ENCODE measurements around the gene TGIF1.

Gene TGIF1

DNA sequence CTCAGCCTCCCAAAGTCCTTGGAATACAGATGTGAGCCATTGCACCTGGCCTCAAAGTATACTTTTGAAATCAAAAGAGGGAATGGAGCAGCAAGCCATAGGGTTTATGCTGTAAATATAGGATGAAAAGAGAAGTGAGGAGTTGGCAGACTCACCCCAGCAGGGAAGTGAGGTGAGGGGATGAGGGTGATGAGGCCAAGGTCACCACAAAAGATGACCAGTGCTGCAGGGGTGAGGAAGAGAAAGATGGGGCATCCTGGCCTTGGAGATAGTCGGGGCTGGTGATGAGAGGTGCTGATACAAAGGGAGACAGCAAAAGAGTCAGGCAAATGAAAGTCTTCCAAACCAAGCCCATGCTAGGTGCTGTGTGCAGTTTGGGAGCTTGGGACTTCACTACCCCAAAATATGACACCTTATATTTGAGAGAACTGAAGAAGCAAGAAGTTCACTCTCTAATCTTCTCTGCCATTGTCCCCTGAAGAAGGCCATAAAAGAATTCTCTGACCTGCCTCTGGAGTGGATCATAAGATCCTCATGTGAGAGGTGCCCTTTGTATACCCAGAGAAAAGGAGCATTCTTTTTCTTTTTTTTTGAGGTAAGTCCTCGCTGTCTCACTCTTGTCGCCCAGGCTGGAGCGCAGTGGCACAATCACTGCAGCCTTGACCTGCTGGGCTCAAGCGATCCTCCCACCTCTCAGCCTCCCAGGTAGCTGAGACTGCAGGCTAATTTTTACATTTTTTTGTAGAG lies 31.0 kb downstream of the TGIF1 start:
- TF ChIP-seq CEBPB (IDR thresholded peaks at IDR 0.05), result no peak
- no peak for TF ChIP-seq EGR1 (IDR thresholded peaks at IDR 0.05)
- no peak for TF ChIP-seq TAF1 (IDR thresholded peaks at IDR 0.05; ENCODE audit: low read depth)
- TF ChIP-seq TCF12 (IDR thresholded peaks at IDR 0.05; ENCODE audit: low read depth), result no peak
- TF ChIP-seq, protein P1, sequence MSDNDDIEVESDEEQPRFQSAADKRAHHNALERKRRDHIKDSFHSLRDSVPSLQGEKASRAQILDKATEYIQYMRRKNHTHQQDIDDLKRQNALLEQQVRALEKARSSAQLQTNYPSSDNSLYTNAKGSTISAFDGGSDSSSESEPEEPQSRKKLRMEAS (IDR thresholded peaks at IDR 0.05), result no peak
- TF ChIP-seq, protein P2, sequence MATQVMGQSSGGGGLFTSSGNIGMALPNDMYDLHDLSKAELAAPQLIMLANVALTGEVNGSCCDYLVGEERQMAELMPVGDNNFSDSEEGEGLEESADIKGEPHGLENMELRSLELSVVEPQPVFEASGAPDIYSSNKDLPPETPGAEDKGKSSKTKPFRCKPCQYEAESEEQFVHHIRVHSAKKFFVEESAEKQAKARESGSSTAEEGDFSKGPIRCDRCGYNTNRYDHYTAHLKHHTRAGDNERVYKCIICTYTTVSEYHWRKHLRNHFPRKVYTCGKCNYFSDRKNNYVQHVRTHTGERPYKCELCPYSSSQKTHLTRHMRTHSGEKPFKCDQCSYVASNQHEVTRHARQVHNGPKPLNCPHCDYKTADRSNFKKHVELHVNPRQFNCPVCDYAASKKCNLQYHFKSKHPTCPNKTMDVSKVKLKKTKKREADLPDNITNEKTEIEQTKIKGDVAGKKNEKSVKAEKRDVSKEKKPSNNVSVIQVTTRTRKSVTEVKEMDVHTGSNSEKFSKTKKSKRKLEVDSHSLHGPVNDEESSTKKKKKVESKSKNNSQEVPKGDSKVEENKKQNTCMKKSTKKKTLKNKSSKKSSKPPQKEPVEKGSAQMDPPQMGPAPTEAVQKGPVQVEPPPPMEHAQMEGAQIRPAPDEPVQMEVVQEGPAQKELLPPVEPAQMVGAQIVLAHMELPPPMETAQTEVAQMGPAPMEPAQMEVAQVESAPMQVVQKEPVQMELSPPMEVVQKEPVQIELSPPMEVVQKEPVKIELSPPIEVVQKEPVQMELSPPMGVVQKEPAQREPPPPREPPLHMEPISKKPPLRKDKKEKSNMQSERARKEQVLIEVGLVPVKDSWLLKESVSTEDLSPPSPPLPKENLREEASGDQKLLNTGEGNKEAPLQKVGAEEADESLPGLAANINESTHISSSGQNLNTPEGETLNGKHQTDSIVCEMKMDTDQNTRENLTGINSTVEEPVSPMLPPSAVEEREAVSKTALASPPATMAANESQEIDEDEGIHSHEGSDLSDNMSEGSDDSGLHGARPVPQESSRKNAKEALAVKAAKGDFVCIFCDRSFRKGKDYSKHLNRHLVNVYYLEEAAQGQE (IDR thresholded peaks at IDR 0.05; ENCODE audit: low read depth), result no peak
- no peak for TF ChIP-seq RAD21 (IDR thresholded peaks at IDR 0.05; ENCODE audit: low read depth)
- TF ChIP-seq NFIC (IDR thresholded peaks at IDR 0.05), result no peak
- TF ChIP-seq ZBTB7A (IDR thresholded peaks at IDR 0.05; ENCODE audit: low read depth), result no peak
- TF ChIP-seq YY1 (IDR thresholded peaks at IDR 0.05; ENCODE audit: low read depth), result no peak

DNA sequence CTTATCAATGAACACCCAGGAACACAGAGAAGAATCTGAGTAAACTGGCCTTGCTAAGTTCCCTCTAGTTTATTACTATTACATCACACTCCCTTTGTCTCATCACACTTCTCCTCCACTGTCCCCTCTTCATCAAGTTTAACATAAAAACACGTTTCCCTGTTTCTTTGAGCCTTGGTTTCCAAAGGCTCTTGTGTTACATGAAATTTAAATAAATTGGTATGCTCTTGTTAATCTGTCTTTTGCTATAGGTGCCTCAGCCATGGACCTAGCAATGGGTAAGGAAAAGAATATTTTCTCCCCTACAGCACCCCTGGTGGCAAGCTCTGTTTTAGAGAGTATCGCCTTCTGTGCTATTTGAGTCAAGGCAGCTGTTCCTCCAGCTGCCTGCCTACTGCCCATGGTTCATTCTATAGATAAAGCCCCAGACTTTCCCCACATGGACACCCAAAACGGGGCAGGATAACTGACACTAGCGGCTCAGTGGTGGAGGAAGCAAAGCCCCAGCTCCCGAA lies 31.8 kb downstream of the TGIF1 start:
- no peak for TF ChIP-seq CREB1 (IDR thresholded peaks at IDR 0.05; ENCODE audit: low read depth)
- TF ChIP-seq RAD21 (IDR thresholded peaks at IDR 0.05; ENCODE audit: low read depth), result peak; percentile 52
- TF ChIP-seq, protein P3, sequence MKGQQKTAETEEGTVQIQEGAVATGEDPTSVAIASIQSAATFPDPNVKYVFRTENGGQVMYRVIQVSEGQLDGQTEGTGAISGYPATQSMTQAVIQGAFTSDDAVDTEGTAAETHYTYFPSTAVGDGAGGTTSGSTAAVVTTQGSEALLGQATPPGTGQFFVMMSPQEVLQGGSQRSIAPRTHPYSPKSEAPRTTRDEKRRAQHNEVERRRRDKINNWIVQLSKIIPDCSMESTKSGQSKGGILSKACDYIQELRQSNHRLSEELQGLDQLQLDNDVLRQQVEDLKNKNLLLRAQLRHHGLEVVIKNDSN (IDR thresholded peaks at IDR 0.05), result no peak
- TF ChIP-seq, protein P1 (IDR thresholded peaks at IDR 0.05), result no peak

- no peak for TF ChIP-seq CEBPB (IDR thresholded peaks at IDR 0.05)
- TF ChIP-seq CREB1 (IDR thresholded peaks at IDR 0.05; ENCODE audit: low read depth), result no peak
- no peak for TF ChIP-seq FOXM1 (IDR thresholded peaks at IDR 0.05; ENCODE audit: borderline replicate concordance, low read depth)
- no peak for TF ChIP-seq NFIC (IDR thresholded peaks at IDR 0.05)
- TF ChIP-seq, protein P3 (IDR thresholded peaks at IDR 0.05), result no peak
- no peak for TF ChIP-seq EGR1 (IDR thresholded peaks at IDR 0.05)
- TF ChIP-seq ZBTB7A (IDR thresholded peaks at IDR 0.05; ENCODE audit: low read depth), result no peak
- TF ChIP-seq EP300 (IDR thresholded peaks at IDR 0.05; ENCODE audit: borderline replicate concordance), result no peak
- TF ChIP-seq TCF12 (IDR thresholded peaks at IDR 0.05; ENCODE audit: low read depth), result no peak
- TF ChIP-seq, protein P2 (IDR thresholded peaks at IDR 0.05; ENCODE audit: low read depth), result no peak
- no peak for TF ChIP-seq RAD21 (IDR thresholded peaks at IDR 0.05; ENCODE audit: low read depth)
- TF ChIP-seq YY1 (IDR thresholded peaks at IDR 0.05; ENCODE audit: low read depth), result no peak
- TF ChIP-seq, protein P1 (IDR thresholded peaks at IDR 0.05), result no peak
- no peak for TF ChIP-seq TAF1 (IDR thresholded peaks at IDR 0.05; ENCODE audit: low read depth)
- TF ChIP-seq TEAD4 (IDR thresholded peaks at IDR 0.05), result no peak
Observed at GRCh38 chr18:3482258-3482657, 32.3 kb downstream of the TGIF1 start.

DNA sequence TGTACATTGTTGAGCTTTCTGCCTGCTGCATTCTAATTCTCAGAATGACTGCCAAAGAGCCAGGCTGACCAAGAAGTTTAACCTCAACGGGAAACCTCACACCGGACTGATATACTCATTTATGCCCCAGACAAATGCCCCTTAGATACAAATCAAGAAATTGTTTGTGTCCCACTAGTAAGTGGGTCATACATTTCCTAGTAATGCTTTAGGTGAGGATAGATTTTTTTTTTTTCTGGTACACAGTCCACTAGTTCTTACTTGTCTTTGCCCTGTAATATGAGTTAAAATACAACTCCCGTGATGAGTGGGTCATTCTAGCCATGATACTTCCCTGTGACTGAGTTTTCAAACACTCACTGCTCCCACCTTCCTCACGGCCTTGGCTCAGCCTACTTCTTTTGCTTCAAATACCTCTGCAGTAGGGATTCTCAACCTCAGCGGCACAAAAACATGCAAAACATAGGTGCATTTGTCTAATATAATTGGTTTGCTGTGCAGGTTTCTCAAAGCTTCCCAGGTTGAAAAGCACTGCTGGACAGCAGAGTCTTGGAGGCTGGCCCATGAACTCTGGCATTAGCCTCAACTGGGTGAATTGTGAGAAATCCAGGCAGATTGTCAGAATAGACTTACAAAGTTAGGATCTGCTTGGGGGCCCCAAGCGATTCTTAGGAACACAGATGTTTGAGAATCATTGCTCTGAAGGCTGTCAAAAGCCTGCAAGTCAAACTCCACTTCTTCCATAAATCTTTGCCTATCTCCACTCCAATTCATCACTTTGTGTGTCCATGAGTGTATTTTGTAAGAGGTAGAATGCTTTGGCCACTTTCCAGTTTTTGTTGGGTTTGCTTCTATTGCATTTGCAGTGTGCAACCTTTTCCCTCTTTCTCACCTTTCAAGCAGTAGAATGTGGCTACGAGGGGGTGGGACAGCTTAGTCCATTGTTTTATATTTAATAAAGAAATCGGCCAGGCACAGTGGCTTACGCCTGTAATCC lies 35.5 kb downstream of the TGIF1 start:
- TF ChIP-seq RAD21 (IDR thresholded peaks at IDR 0.05; ENCODE audit: low read depth) (no peak), NFIC (IDR thresholded peaks at IDR 0.05) (0 out of 2 replicates have a peak, but pooled peaks have one; percentile 17), ZBTB7A (IDR thresholded peaks at IDR 0.05; ENCODE audit: low read depth) (no peak)
- TF ChIP-seq, protein P3 (IDR thresholded peaks at IDR 0.05), result no peak
- TF ChIP-seq, protein P2 (IDR thresholded peaks at IDR 0.05; ENCODE audit: low read depth), result peak; percentile 68
